K562 (cell line): ENCODE results near the gene FNBP1. TPM values are rescaled to one million over a fixed set of nuclear protein-coding genes. Genes with fewer than 3 reads are reported as not detected.
A peak's percentile ranks its signal among the peaks of the same experiment; 100 is the strongest.

Source experiments
- CBFA2T3 ChIP-seq: fragments of 450-650 bp; IDR thresholded peaks from 2 replicates; pipeline ENCODE4 v1.6.1; 2017
- CBX3 ChIP-seq, 2 experiments: IDR thresholded peaks; 1 replicate in 1 of 2; 2 replicates in 1 of 2; pipeline ENCODE4 v1.6.1; 2012; ENCODE audit warnings: inconsistent platforms in 2 of 2, low read length in 2 of 2, borderline replicate concordance in 1 of 2, control low read depth in 1 of 2
- FOXK2 ChIP-seq, 2 experiments: fragments of 450-650 bp; IDR thresholded peaks in 1 of 2; conservative IDR thresholded peaks in 1 of 2; 2 replicates each; pipeline ENCODE4 v1.6.1; 2016; ENCODE audit warnings: low read depth in 2 of 2, mild to moderate bottlenecking in 1 of 2
- GTF2F1 ChIP-seq: IDR thresholded peaks from 2 replicates; pipeline ENCODE4 v1.6.1; 2011; ENCODE audit warnings: low read depth, low read length, improper control_type of control experiment
- HDAC2 ChIP-seq: fragments of 450-650 bp; IDR thresholded peaks from 2 replicates; pipeline ENCODE4 v1.6.1; 2016; ENCODE audit warnings: mild to moderate bottlenecking
- KLF16 ChIP-seq: IDR thresholded peaks from 2 replicates; pipeline ENCODE4 v1.6.1; 2016; ENCODE audit warnings: antibody characterized with exemption
- NFE2 ChIP-seq: IDR thresholded peaks from 2 replicates; pipeline ENCODE4 v1.6.1; 2014; ENCODE audit warnings: antibody characterized with exemption, low read depth
- PCBP2 ChIP-seq: fragments of 200-400 bp; formaldehyde crosslinking; IDR thresholded peaks from 2 replicates; pipeline ENCODE4 v1.6.1; 2018; ENCODE audit warnings: low read length, low read depth, mild to moderate bottlenecking, moderate library complexity; ENCODE audit not compliant: poor library complexity, severe bottlenecking
- PHF20 ChIP-seq: fragments of 450-650 bp; IDR thresholded peaks from 2 replicates; pipeline ENCODE4 v1.6.1; 2018; ENCODE audit not compliant: partially characterized antibody
- RUNX1 ChIP-seq: sonication (generic); IDR thresholded peaks from 2 replicates; pipeline ENCODE4 v1.6.1; 2016; ENCODE audit warnings: antibody characterized with exemption, low read depth
- SRSF9 ChIP-seq: fragments of 200-400 bp; formaldehyde crosslinking; IDR thresholded peaks from 2 replicates; pipeline ENCODE4 v1.6.1; 2017; ENCODE audit warnings: low read depth, low read length, borderline replicate concordance
- ZNF239 ChIP-seq: fragments of 250-450 bp; sonication (Bioruptor Pico); IDR thresholded peaks from 2 replicates; pipeline ENCODE4 v1.4.0; 2020; ENCODE audit warnings: mild to moderate bottlenecking
- ZNF695 ChIP-seq: fragments of 450-650 bp; formaldehyde crosslinking; IDR thresholded peaks from 2 replicates; pipeline ENCODE4 v1.4.0; 2020; ENCODE audit warnings: mild to moderate bottlenecking, moderate library complexity
- polyA plus RNA-seq, 8 experiments: library from polyadenylated mRNA; depleted of rRNA in 4 of 8; stranded (reverse) in 5 of 8; unstranded in 3 of 8; fragments of >200 nt; fragmentation: Nextera tagmentation in 2 of 8; fragmentation: Illumina TruSeq in 1 of 8; extraction: Ambion mirVana in 2 of 8; extraction: Trizol in 1 of 8; gene quantifications; 2 replicates each; pipeline versions ENCODE4 v1.2.1 to v1.2.3, GENCODE V29; 2011 to 2014; ENCODE audit warnings: inconsistent platforms in 1 of 8, missing spikeins in 1 of 8
- total RNA-seq, 7 experiments: library from RNA; depleted of rRNA in 6 of 7; stranded (reverse); fragments of >200 nt in 6 of 7; fragmentation: Illumina TruSeq in 2 of 7; extraction: Trizol in 2 of 7; gene quantifications; 2 replicates each; pipeline versions ENCODE4 v1.2.1 to v1.2.3, GENCODE V29; 2011 to 2021; ENCODE audit warnings: low replicate concordance in 1 of 7
- TF ChIP-seq, protein P1 (sequence below): IDR thresholded peaks from 2 replicates; pipeline ENCODE4 v1.6.1; 2011; ENCODE audit warnings: borderline replicate concordance, low read depth, mild to moderate bottlenecking, moderate library complexity, low read length; ENCODE audit not compliant: insufficient read depth, poor library complexity, severe bottlenecking
- TF ChIP-seq, protein P2 (sequence below): fragments of 450-650 bp; IDR thresholded peaks from 2 replicates; pipeline ENCODE4 v1.6.1; 2016; ENCODE audit warnings: mild to moderate bottlenecking
- TF ChIP-seq, protein P3 (sequence below): fragments of 250-450 bp; sonication (Bioruptor Pico); IDR thresholded peaks from 2 replicates; pipeline ENCODE4 v1.8.0; 2021; ENCODE audit warnings: moderate library complexity, mild to moderate bottlenecking, inconsistent platforms
- TF ChIP-seq, protein P4 (sequence below): fragments of 450-650 bp; IDR thresholded peaks from 2 replicates; pipeline ENCODE4 v1.6.1; 2016; ENCODE audit warnings: missing biosample characterization, missing genetic modification characterization
- TF ChIP-seq, protein P5 (sequence below): fragments of 450-650 bp; formaldehyde crosslinking; IDR thresholded peaks from 2 replicates; pipeline ENCODE4 v1.4.0; 2020; ENCODE audit warnings: mild to moderate bottlenecking, mixed read lengths
- TF ChIP-seq, protein P6 (sequence below): sonication (generic); formaldehyde crosslinking; IDR thresholded peaks from 2 replicates; pipeline ENCODE4 v1.8.0; 2022; ENCODE audit warnings: mild to moderate bottlenecking, missing genetic modification reagents

FNBP1 gene
- total and polyA plus RNA-seq, 9 of the 15 experiments (the other 6 are each of a cell fraction or from before 2014, with no cell fraction given), result 1.8 to 14.9 (median 7.6) TPM

DNA sequence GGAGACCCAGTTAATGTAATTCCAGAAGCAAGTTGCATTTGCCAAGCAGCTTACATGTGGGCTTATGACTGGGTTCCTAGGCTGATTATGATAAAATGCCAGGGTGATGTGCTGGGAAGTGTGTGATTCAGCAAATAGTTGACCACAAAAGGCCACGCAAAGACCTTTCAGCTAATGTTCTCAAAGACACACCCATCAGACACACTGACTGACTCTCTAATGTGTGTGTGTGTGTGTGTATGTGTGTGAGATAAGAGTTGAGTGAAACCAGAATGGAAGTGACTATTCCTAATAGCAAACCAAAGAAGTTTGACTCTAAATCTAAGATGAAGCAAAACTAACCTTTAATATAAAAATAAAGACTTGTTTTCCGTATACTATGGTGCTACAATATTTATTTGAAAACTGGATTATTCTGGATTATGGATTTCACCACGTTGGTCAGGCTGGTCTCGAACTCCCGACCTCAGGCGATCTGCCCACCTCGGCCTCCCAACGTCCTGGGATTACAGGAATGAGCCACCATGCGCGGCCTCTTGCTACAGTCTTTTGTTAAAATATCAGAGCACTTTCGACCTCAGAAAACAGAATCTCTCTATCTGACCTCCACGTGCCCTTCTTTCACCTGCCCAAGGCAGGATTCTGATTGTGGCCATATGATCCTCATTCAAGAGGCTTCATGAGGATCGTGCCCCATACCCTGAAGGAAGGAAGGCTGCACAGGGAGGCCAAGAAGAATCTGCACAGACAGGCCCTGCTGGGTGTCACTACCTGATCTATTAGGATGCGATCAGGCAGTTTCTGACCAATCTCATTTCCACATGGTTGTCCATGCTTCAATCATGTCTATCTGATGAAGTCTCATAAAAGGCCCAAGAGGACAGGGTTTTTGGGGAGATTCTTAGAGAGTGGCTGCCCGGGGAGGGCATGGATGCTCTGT lies 132.1 kb downstream of the FNBP1 start (continued):
- TF ChIP-seq FOXK2 (conservative IDR thresholded peaks at IDR 0.05 in 1 of 2, IDR thresholded peaks at IDR 0.05 in 1 of 2; ENCODE audit: low read depth in 2 of 2) (peak in 1 of 2 experiments; percentile 55; a peak in 1 of 4 replicates), KLF16 (peak; percentile 78), ZNF695 (CRISPR knock-in tag) (no peak), RUNX1 (peak; percentile 91), GTF2F1 (no peak), CBFA2T3 (peak; percentile 98), ZNF239 (0 out of 2 replicates have a peak, but pooled peaks have one; percentile 10), NFE2 (peak; percentile 100), HDAC2 (peak; percentile 99), CBX3 (IDR thresholded peaks at IDR 0.05; ENCODE audit: borderline replicate concordance in 1 of 2, low read length in 2 of 2) (peak in 1 of 2 experiments; percentile 77; a peak in 2 of 3 replicates), PCBP2 (no peak), PHF20 (no peak), SRSF9 (no peak)
- TF ChIP-seq, protein P1, sequence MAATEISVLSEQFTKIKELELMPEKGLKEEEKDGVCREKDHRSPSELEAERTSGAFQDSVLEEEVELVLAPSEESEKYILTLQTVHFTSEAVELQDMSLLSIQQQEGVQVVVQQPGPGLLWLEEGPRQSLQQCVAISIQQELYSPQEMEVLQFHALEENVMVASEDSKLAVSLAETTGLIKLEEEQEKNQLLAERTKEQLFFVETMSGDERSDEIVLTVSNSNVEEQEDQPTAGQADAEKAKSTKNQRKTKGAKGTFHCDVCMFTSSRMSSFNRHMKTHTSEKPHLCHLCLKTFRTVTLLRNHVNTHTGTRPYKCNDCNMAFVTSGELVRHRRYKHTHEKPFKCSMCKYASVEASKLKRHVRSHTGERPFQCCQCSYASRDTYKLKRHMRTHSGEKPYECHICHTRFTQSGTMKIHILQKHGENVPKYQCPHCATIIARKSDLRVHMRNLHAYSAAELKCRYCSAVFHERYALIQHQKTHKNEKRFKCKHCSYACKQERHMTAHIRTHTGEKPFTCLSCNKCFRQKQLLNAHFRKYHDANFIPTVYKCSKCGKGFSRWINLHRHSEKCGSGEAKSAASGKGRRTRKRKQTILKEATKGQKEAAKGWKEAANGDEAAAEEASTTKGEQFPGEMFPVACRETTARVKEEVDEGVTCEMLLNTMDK, result no peak
- TF ChIP-seq, protein P2, sequence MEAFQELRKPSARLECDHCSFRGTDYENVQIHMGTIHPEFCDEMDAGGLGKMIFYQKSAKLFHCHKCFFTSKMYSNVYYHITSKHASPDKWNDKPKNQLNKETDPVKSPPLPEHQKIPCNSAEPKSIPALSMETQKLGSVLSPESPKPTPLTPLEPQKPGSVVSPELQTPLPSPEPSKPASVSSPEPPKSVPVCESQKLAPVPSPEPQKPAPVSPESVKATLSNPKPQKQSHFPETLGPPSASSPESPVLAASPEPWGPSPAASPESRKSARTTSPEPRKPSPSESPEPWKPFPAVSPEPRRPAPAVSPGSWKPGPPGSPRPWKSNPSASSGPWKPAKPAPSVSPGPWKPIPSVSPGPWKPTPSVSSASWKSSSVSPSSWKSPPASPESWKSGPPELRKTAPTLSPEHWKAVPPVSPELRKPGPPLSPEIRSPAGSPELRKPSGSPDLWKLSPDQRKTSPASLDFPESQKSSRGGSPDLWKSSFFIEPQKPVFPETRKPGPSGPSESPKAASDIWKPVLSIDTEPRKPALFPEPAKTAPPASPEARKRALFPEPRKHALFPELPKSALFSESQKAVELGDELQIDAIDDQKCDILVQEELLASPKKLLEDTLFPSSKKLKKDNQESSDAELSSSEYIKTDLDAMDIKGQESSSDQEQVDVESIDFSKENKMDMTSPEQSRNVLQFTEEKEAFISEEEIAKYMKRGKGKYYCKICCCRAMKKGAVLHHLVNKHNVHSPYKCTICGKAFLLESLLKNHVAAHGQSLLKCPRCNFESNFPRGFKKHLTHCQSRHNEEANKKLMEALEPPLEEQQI, result no peak
- TF ChIP-seq, protein P3, sequence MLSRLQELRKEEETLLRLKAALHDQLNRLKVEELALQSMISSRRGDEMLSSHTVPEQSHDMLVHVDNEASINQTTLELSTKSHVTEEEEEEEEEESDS, result no peak
- TF ChIP-seq, protein P4, sequence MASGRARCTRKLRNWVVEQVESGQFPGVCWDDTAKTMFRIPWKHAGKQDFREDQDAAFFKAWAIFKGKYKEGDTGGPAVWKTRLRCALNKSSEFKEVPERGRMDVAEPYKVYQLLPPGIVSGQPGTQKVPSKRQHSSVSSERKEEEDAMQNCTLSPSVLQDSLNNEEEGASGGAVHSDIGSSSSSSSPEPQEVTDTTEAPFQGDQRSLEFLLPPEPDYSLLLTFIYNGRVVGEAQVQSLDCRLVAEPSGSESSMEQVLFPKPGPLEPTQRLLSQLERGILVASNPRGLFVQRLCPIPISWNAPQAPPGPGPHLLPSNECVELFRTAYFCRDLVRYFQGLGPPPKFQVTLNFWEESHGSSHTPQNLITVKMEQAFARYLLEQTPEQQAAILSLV (tag), result no peak
- TF ChIP-seq, protein P5, sequence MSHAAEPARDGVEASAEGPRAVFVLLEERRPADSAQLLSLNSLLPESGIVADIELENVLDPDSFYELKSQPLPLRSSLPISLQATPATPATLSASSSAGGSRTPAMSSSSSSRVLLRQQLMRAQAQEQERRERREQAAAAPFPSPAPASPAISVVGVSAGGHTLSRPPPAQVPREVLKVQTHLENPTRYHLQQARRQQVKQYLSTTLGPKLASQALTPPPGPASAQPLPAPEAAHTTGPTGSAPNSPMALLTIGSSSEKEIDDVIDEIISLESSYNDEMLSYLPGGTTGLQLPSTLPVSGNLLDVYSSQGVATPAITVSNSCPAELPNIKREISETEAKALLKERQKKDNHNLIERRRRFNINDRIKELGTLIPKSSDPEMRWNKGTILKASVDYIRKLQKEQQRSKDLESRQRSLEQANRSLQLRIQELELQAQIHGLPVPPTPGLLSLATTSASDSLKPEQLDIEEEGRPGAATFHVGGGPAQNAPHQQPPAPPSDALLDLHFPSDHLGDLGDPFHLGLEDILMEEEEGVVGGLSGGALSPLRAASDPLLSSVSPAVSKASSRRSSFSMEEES, result no peak
- TF ChIP-seq, protein P6, sequence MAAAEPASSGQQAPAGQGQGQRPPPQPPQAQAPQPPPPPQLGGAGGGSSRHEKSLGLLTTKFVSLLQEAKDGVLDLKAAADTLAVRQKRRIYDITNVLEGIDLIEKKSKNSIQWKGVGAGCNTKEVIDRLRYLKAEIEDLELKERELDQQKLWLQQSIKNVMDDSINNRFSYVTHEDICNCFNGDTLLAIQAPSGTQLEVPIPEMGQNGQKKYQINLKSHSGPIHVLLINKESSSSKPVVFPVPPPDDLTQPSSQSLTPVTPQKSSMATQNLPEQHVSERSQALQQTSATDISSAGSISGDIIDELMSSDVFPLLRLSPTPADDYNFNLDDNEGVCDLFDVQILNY (CRISPR knock-in tag), result no peak
